GM21447 (cell line): Measurements from ENCODE around the gene SORD.

Experiments
- ATAC-seq: cut with Tn5 transposase; IDR thresholded peaks from one replicate; pipeline ENCODE4 v1.9.1; 2021; ENCODE audit not compliant: unreplicated experiment

SORD gene

DNA sequence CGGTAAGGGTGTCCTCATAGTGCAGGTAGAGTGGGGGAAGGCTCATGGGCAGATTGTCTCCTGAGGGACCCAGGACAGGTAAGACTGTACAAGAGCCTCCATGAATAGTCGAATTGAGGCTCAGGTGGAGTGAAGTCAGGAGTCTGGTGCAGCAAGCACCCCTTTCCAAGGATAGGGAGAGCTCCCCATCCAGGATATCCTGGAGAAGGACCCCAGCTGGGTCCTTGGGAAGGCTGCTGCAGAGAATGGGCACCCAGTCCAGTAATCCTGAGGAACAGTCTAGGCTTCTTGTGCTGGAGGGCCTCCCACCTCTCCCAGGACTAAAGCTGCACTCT is 91.7 kb downstream of the SORD start:
- no peak for ATAC-seq

DNA sequence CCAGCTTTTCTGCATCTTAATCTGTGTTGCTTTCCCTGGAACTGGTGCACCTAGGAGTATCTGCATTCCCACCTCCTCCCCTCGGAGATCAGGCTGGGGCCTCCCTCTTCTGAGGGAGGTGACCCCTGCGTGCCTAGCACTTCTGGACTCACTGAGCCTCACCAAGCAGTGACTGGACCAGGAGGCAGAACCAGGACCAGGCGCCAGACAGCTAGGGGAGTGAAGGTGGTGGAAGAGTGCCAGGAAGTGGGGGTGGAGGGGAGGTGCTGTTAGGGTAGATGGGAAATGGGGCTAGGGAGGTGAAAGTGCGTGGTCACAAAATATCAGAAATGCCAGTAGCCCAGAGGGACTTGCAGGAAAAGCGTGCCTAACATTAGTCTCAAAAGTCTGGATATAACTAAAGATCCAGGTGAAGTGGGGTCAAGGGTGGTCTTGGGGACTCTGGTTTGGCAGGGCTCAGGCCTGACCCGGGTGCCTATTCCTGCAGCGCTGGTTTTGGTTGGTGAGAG is 92.4 kb downstream of the SORD start:
- ATAC-seq: no peak

DNA sequence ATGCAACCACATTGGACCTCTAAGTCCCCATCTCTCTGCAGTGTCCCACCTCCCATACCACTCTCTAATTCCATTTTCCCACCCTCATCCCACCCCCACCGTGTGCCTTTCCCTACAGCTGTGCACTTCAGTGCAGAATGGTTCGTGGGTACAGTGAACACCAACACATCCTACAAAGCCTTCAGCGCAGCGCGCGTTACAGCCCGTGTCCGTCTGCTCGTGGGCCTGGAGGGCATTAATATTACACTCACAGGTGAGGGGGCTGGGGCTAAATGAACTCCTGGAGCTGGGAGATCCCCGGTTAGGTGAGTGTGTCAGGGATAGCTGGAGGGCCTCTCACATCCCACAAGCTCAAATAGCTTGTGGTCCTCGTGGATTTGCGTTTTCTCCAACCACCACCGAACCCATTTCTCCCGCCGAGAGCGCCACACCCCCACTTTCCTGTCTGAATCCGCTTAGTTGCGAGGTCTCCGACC is 93.0 kb downstream of the SORD start:
- ATAC-seq: no peak

DNA sequence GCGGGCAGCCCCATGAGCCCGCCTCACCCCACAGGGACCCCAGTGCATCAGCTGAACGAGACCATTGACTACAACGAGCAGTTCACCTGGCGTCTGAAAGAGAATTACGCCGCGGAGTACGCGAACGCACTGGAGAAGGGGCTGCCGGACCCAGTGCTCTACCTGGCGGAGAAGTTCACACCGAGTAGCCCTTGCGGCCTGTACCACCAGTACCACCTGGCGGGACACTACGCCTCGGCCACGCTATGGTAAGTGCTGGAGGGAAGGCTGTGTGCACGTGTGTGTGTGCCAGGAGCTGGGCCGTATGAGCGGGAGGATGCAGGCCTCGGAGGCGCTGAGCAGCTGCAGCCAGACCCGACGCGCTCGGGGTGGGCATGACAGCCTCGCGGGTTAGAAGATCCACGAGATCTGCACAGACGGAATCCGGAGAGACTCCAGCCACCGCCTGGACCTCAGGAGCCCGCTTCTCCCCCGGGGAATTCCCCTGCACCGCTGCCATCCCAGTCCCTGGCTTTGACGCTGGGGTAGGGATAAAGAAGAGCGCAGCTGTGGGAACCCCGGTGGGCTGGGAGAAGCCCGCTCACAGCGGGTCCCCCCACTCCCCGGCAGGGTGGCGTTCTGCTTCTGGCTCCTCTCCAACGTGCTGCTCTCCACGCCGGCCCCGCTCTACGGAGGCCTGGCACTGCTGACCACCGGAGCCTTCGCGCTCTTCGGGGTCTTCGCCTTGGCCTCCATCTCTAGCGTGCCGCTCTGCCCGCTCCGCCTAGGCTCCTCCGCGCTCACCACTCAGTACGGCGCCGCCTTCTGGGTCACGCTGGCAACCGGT is 93.7 kb downstream of the SORD start:
- ATAC-seq: no peak

GRCh38 chr15:45117308-45118130 is 94.5 kb downstream of the SORD start:
- no peak for ATAC-seq

DNA sequence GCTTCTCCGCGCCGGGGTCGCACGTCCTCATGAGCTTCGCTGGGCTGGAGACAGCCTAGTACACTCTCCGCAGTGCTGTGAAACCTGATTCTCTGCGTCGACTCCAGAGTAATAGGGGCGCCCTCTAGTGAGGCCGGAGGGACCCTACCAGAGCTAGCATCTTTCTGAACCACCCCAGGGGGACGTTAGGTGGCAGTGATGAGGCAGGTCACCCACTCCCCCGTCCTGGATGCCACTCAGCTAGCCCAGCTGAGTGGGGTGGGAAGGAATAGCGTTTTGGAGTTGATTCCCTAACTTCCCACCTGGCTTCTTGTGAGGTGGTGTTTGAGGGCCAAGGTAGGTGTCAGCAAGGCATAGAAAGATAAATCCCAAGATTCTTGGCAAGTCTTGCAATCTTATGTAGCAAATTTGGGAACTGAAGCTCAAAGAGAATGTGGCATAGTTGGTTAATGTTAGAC is 95.2 kb downstream of the SORD start:
- ATAC-seq: peak; percentile 94

- ATAC-seq: no peak
Observed at GRCh38 chr15:45118996-45119395, 96.0 kb downstream of the SORD start.

- ATAC-seq: no peak
Observed at GRCh38 chr15:45120081-45120972, 97.3 kb downstream of the SORD start.

- ATAC-seq: no peak
Observed at GRCh38 chr15:45121020-45121419, 98.0 kb downstream of the SORD start.

DNA sequence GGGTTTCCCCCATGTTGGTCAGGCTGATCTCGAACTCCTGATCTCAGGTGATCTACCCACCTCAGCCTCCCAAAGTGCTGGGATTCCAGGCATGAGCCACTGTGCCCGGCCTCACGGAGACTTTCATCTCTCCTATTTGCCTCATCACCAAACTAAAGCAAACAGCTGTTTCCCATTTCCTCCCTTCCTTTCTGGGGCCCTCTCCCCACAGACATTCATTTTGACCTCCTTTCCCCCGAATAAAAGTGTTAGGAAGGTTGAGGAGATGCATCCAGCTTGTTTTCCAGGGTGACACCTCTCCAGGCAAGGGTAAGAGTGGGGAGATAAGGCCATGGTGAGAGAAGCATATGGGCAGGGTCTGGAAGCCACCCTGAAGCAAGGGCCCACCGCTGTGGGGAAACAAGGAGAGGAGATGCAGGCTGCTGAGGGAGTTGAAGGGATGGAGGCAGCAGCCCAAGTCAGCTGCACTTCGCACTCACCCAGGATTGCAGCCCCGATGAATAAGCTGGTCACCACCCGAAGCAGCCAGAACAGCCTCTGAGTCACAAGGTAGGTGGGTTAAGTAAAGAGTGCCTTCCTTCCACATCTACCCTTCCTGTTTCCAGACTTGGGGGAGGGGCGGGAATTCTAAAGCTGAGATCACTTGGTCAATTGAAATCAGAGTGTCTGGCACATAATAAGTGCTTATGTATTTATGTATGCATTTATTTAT is 98.9 kb downstream of the SORD start:
- ATAC-seq: no peak

GRCh38 chr15:45122719-45123118 is 99.7 kb downstream of the SORD start:
- ATAC-seq: no peak

DNA sequence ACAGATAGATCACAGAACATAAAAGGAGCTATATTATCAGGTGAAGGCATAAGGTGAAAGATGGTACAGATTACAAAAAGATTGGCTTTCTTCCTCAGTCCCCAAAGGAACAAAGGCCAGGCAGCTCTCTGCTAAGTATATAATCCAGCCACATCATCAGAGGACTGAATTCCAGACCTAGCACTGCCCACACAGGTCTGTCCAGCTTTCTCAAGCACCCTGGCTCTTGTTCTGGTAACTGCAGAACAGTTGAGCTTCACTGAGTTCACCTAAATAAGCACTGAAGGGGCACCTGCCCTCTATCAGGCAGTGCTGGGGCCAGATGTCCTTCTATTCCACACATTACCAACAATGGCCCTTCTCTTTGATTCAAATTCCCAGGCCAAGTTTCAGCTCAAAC is 100.4 kb downstream of the SORD start:
- ATAC-seq: no peak

DNA sequence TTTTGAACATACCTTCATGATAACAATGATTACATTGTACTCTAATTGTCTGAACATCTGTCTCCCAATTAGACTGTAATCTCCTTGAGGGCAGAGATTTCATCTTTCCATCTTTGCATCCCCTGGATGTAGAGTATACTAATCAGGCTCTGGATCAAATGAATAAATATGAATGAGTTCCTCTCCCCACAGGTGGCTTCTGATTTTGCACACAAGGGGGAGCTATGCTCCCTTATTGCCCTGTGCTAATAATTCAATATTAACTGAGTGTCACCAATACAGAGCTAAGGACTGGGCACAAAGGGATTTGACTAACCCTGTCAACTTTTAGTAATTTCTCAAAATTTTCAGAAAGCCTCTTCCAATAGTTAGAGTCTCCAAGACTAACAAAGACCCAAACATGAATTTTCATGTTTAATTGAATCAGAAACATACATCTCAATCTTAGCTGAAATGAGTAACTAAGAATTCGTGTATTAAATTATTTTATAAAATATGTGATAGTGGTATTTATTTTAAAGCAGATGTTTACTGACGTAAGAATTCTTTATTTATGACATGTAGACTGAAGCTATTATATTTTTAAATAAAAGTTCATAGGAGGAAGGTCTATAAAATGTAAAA is 103.7 kb downstream of the SORD start:
- no peak for ATAC-seq
